ENCODE measurements around the gene FHOD3. TPM values are rescaled to one million over a fixed set of nuclear protein-coding genes. Genes with fewer than 3 reads are reported as not detected.

Gene FHOD3
- total and polyA plus RNA-seq, 2 of the 4 experiments (the other 2 are of a cell fraction): 14.6 to 16.0 TPM

DNA sequence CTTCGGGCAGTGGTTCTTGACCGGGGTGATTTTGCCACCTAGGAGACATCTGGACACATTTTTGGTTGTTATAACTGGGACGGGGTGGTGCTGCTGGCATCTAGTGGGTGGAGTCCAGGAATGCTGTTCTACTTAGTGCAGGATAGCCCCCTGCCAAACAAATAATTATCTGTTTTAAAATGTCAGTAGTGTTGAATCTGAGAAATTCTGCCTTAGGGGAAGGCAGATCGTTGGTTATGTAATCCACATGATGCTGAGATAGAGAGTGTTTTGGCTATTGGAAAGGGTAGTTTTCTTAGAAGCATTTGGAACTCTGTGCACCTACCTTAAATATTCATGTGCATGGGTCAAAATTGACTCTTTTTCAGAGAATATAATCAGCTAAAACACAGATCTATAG is 332.3 kb downstream of the FHOD3 start:
- Histone ChIP-seq H3K14ac (replicated peaks; ENCODE audit: low read depth, low read length) (0 out of 2 replicates have a peak overlapping the region, but pooled peaks have one; percentile 57), H3K79me1 (ENCODE audit: low read depth in 1 of 2, low read length in 2 of 2) (no peaks in the 10 kb centered on the region; a peak in 2 of 4 replicates), H4K5ac (ENCODE audit: low read depth, low read length) (peak overlapping the region; percentile 2; the same call in 1 of the 2 replicates), H3K4ac (ENCODE audit: low read depth, low read length) (peak overlapping the region; percentile 52; the same call in 1 of the 2 replicates), H3K23ac (ENCODE audit: low read depth, low read length) (no peak overlapping the region), H3K9me1 (ENCODE audit: insufficient read depth, low read length) (peaks cover 18% of the 10 kb centered on the region), H4K20me1 (ENCODE audit: insufficient read depth, low read length) (no peaks in the 10 kb centered on the region), H2BK5ac (ENCODE audit: low read depth, low read length, poor library complexity, severe bottlenecking) (peak overlapping the region; percentile 77), H3K36me3 (ENCODE audit: control insufficient read depth, insufficient read depth, low read length) (no peaks in the 10 kb centered on the region), H4K91ac (ENCODE audit: insufficient read depth, low read depth, low read length) (no peak overlapping the region), H3K4me3 (ENCODE audit: insufficient read depth, low read depth, low read length) (no peak overlapping the region), H2AK5ac (ENCODE audit: low read depth, low read length) (peak overlapping the region; percentile 76; the same call in 1 of the 2 replicates), H2AFZ (replicated peaks; ENCODE audit: low read length, poor library complexity) (no peak overlapping the region), H2BK20ac (ENCODE audit: low read depth, low read length) (peak overlapping the region; percentile 55; the same call in 1 of the 2 replicates), H2BK120ac (ENCODE audit: low read depth, low read length) (no peak overlapping the region), H4K8ac (ENCODE audit: low read depth in 2 of 2, low read length in 2 of 2) (no peak overlapping the region), H2BK15ac (ENCODE audit: low read depth, low read length) (peak overlapping the region; percentile 71; the same call in 2 of the 3 replicates), H3K27me3 (ENCODE audit: control insufficient read depth, insufficient read depth, low read length) (no peaks in the 10 kb centered on the region), H3K9me3 (ENCODE audit: control insufficient read depth, insufficient read depth, low read length) (no peaks in the 10 kb centered on the region), H3K4me2 (ENCODE audit: low read depth, low read length) (no peak overlapping the region), H3K27ac (ENCODE audit: insufficient read depth, low read length) (no peak overlapping the region), H2AK9ac (replicated peaks; ENCODE audit: low read depth, low read length, poor library complexity) (no peak overlapping the region), H3K4me1 (ENCODE audit: control insufficient read depth, insufficient read depth, low read length) (peaks cover 9% of the 10 kb centered on the region), H3K9ac (ENCODE audit: low read depth, low read length) (no peak overlapping the region), H3K18ac (ENCODE audit: low read depth, low read length) (peak overlapping the region; percentile 13; the same call in 1 of the 2 replicates), H3K56ac (ENCODE audit: extremely low read depth, insufficient read depth, low read length) (no peak overlapping the region)
- CTCF ChIA-PET: no interaction called here
- no CpG with 5 or more reads among the region's 4 CpGs for WGBS, 2 experiments (ENCODE audit: extremely low coverage in 2 of 2, insufficient read length in 1 of 2)
- ATAC-seq (ENCODE audit: low read depth): no peak
- no TSS peak for BruUV-seq (replicated peaks)
- in situ Hi-C loops (cut with MboI; ENCODE audit: low sequenced_read_pairs): no loop called here
- no peak for DNase-seq
- intact Hi-C loops (cut with micrococcal nuclease): no loop called here
- dilution Hi-C loops (cut with HindIII; ENCODE audit: low sequenced_read_pairs, unreplicated experiment): no loop called here
- TF ChIP-seq, protein P1, sequence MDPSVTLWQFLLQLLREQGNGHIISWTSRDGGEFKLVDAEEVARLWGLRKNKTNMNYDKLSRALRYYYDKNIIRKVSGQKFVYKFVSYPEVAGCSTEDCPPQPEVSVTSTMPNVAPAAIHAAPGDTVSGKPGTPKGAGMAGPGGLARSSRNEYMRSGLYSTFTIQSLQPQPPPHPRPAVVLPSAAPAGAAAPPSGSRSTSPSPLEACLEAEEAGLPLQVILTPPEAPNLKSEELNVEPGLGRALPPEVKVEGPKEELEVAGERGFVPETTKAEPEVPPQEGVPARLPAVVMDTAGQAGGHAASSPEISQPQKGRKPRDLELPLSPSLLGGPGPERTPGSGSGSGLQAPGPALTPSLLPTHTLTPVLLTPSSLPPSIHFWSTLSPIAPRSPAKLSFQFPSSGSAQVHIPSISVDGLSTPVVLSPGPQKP (IDR thresholded peaks at IDR 0.05; ENCODE audit: borderline replicate concordance, low read depth, low read length): no peak
- no peak for TF ChIP-seq RCOR1 (IDR thresholded peaks at IDR 0.05; ENCODE audit: insufficient replicate concordance, low read length)
- POLR2A ChIA-PET (ENCODE audit: unreplicated experiment): no interaction called here

All from IMR-90 (cell line).